Retinal pigment epithelial cell (primary cell): ENCODE measurements around the gene ZNF763.

Source experiments
- DNase-seq: peaks from one replicate; pipeline ENCODE4 v3.0.0-alpha.2; 2010; ENCODE audit warnings: low read depth
- H3K4me3 ChIP-seq: 2 replicates; pipeline ENCODE4 v1.5.1; 2011; ENCODE audit warnings: mild to moderate bottlenecking, low read length, control low read depth, moderate library complexity
- CTCF ChIP-seq: conservative IDR thresholded peaks from 2 replicates; pipeline ENCODE4 v1.5.1; 2011; ENCODE audit warnings: low read depth, low read length, control low read depth, inconsistent platforms

The ZNF763 gene

DNA sequence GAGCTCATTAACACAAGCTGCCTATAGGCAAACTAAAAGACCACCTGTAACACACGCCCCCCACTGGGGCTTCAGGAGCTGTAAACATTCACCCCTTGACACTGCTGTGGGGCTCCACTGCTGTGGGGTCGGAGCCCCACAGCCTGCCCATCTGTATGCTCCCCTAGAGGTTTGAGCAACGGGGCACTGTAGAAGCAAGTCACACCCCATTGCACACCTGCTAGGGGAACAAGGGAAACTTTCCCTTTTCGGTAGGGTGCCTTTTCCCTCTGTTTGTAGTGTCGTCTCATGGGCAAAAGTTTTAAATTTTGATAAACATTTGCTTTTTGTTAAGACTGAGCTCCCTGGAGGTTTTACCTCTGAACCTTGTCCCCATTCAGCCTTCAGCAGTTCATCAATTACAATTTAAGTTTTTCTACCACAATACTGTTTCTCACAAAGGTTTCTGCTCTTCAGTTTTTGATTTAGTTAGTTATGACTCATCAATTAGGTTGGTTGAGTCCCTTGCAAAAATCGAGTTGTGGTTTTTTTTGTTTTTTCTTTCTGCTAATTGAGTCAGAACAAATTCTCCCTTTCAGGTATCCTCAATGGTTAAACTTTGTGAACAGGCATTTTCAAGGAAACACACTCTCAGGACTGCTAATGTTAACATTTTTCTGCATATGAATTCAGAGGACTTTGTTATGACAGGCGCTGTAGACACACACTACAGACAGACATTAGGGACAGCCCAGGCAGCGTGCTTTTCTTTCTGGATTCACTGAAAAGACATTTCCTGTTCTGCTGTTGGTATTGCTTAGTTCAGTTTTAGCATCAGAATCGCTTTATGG lies 35.5 kb downstream of the ZNF763 start:
- no peak for DNase-seq
- TF ChIP-seq CTCF: no peak
- H3K4me3 ChIP-seq: no peak overlapping the region

DNA sequence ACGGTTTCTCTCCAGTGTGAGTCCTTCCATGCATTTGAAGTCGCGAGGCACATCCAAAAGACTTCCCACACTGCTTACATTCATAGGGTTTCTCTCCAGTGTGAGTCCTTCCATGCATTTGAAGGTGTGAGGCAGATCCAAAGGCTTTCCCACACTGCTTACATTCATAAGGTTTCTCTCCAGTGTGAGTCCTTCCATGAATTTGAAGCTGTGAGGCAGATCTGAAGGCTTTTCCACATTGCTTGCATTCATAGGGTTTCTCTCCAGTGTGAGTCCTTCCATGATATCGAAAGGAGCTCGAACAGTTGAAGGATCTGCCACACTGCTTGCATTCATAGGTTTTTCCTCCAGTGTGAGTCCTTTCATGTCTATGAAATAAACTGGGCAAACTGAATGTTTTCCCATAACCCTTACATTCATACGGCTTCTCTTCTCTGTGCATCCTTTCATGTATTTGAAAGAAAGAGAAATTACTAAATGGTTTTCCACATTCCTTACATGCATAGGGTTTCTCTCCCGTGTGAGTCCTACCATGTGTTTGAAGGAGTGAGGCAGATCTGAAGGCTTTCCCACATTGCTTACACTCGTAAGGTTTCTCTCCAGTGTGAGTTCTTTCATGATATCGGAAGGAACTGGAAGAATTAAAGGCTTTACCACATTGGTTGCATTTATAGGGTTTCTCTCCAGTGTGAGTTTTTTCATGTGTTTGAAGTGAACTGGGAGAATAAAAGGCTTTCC lies 50.3 kb downstream of the ZNF763 start:
- no peak for TF ChIP-seq CTCF
- H3K4me3 ChIP-seq: no peak overlapping the region
- no peak for DNase-seq

GRCh38 chr19:12015753-12016116 lies 50.9 kb downstream of the ZNF763 start:
- no peak for TF ChIP-seq CTCF
- no peak overlapping the region for H3K4me3 ChIP-seq
- no peak for DNase-seq
